Fibroblast of lung (primary cell): ENCODE results near the gene RAPGEF4.

Experiments used
- EZH2 ChIP-seq: IDR thresholded peaks from 2 replicates; pipeline ENCODE4 v1.5.1; 2012; ENCODE audit warnings: low read length, control low read depth, mild to moderate bottlenecking; ENCODE audit errors: missing control alignments
- TF ChIP-seq, protein P1 (sequence below), 2 donors: IDR thresholded peaks in 1 of 2; conservative IDR thresholded peaks in 1 of 2; 1 replicate in 1 of 2; 2 replicates in 1 of 2; pipeline ENCODE4 v1.5.1; 2011 to 2012; ENCODE audit warnings: low read length in 2 of 2, control low read depth in 1 of 2, inconsistent platforms in 1 of 2, low read depth in 1 of 2, mild to moderate bottlenecking in 1 of 2

DNA sequence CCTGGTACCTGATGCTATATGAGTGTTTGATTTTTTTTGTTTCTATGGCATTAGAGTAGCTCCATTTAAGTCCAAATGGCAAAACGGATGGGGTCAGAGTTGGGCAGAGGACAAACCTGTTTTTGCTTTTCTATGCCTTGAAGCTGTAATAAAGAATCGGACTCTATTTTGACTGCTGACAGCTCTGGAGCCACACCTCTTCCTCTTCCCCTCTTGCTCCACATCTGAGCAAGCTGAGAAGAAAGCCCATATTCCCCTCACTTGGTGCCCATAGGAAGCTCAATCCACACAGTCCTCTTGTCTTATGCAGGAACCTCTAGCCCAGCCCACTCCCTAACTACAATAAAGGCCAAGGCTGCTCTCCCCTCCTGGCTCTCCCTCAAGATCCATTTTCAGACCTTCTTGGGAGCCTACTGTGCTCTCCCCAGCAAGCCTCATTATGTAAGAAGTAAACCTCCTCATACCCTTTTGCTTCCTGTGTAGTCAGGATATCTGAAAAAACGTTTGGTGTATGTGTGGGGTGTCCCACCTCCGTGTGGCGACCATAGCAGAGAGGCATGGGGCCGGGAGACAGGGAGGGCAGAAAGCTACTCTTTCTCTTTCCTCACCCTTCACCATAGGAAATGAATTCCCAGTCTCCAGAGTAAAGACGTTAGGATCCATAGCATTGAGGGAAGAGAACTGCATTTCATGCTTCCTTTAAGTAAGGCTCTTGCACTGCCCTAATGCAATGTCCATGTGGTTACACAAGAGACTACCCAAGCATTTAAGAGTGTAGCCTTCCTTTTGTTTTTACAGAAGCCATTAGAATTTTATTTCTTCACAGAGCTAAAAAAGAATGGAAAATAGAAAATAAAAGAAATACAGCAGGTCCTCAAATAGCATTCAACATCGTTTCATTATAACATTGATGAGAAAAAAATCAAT lies 41.9 kb upstream of the RAPGEF4 start:
- TF ChIP-seq, protein P1, sequence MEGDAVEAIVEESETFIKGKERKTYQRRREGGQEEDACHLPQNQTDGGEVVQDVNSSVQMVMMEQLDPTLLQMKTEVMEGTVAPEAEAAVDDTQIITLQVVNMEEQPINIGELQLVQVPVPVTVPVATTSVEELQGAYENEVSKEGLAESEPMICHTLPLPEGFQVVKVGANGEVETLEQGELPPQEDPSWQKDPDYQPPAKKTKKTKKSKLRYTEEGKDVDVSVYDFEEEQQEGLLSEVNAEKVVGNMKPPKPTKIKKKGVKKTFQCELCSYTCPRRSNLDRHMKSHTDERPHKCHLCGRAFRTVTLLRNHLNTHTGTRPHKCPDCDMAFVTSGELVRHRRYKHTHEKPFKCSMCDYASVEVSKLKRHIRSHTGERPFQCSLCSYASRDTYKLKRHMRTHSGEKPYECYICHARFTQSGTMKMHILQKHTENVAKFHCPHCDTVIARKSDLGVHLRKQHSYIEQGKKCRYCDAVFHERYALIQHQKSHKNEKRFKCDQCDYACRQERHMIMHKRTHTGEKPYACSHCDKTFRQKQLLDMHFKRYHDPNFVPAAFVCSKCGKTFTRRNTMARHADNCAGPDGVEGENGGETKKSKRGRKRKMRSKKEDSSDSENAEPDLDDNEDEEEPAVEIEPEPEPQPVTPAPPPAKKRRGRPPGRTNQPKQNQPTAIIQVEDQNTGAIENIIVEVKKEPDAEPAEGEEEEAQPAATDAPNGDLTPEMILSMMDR (conservative IDR thresholded peaks at IDR 0.05 in 1 of 2, IDR thresholded peaks at IDR 0.05 in 1 of 2; ENCODE audit: low read depth in 1 of 2, low read length in 2 of 2) = no peak
- no peak for TF ChIP-seq EZH2
